Suppressor macrophage (primary cell): ENCODE data around the gene SH2D1B.

ENCODE experiments used
- DNase-seq, 4 experiments: peaks; one replicate each; pipeline ENCODE4 v3.0.0-alpha.2; 2020 to 2022

SH2D1B gene

DNA sequence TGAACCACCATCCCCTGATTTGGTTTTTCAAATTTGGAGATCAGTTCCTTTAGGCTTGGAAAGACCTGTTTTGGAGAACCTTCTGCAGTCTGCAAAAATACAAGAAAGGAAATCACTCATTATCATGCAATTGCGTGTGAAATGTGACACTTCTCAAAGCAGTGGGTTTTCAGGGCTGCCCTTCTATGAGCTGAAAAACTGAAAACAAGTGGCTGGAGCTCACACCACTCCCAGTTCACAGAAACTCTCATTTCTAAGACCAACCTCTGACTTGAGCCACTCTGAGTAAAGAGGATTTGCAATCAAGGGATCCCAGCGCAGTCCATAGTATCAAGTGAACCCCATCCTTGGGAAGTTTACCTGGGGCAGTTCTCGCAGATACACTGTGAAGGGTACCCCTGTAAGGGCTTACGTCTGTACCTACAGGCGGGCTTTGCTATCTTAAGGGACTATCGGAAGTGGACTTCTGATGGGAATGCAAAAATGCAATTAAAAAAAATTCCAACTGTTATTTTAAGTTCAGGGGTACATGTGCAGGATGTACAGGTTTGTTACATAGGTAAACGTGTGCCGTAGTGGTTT is 12.8 kb downstream of the SH2D1B start:
- no peak for DNase-seq

- no peak for DNase-seq
Observed at GRCh38 chr1:162397943-162398560, 13.9 kb downstream of the SH2D1B start.

- DNase-seq = no peak
Observed at GRCh38 chr1:162397039-162397448, 14.9 kb downstream of the SH2D1B start.

DNA sequence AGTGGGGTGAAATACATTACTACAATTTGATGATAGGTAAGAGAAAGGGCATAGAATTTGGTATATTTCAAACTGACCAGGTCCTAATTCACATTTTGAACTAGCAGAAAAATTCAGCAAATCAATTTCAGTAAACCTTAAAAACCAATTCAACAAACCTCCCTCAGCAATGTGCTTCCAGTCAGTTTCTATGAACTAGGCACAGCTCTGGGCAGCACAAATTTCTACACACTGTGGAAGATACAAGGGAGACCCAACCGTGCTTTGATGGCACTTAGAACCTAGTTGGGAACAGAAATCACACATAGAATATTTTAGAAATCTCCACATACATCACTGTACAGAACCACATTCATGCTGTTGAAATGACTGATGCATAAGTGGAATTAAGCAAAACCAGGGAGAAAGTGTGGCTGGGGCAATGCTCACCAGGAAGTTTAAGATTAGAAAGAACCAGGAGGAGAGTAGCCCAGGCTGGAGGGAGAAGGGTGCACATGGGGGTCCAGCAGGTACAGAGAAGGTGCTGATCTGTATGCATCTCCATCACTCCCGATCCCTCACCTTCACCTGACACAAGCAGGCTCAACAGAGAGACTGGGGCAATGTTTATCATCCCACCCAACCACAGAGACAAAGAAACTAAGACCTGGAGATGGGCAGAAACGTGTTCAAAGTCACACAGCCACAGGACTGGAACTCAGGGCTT is 15.6 kb downstream of the SH2D1B start:
- no peak for DNase-seq

DNA sequence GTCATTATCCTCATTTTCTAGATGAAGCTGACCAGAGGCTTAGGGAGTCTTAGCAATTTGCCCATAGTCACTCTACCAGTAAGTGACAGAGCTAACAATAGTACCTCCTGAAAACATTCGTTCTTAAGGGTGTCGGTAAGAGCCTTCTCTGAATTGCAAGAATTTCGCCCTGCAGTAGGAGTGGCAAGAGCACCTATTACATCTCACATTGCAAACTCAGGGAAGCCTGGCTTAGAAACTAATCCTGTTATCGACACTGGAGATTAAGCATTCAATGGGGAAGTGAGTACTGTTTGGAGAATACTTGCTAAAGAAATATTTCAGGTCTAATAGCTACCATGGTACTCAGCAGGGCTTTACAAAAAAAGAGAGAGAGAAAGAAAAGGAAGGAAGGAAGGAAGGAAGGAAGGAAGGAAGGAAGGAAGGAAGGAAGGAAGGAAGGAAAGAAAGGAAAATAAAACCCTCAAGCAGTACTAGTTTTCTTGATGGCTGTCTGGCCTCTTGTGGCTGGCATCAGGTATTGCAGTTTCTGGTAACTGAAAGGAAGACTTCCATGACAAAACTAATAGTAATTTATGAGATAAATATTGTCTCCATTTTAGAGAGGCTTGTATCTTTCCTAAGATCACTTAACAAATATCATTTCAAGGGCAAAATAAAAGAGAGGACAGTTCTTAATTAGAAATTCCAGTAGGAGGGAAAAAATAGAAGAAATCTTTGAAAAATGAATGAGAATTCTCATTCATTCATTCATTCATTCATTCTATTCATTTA is 20.0 kb downstream of the SH2D1B start:
- peak; percentile 9 to 69 (median 53) for DNase-seq

DNA sequence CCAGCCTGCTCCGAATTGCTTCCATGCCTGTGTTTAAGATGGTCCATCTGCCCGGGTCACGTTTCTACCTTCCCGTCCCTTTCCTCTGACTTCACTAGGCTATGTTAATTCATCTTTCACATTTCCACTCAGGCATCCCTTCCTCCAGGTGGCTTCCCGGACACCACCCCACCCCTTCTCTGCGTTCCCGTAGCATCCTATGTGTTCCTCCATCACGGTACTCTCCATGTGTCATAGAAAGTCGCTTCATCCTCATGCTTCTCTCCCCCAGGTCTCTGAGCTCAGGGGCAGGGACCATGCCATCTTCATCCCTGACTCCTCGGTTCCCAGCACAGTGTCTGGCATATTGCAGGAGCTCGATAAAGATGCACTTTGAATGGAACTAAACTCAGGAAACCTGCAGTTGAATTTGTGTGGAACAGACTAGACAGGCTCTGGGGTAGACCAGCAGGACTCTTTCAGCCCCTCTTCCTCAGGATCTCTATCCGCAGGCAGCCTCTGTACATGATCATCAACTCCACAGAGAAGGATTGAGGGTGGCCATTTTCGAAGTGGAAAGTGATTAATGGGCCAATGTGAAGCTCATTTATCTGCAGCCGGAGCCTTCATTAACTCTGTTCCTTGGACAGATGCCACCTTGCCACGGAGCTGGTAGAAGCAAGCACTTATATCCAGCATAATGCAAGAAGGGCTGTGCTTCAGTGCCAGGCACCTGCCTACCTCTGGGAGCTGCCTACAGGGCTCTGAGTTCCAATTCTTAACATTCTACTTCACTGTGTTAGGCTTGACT is 21.3 kb downstream of the SH2D1B start:
- DNase-seq = no peak

GRCh38 chr1:162389971-162390370 is 22.0 kb downstream of the SH2D1B start:
- no peak for DNase-seq

GRCh38 chr1:162389021-162389818 is 22.7 kb downstream of the SH2D1B start:
- no peak for DNase-seq

GRCh38 chr1:162388615-162389014 is 23.3 kb downstream of the SH2D1B start:
- no peak for DNase-seq

GRCh38 chr1:162388083-162388594 is 23.8 kb downstream of the SH2D1B start:
- DNase-seq = no peak

DNA sequence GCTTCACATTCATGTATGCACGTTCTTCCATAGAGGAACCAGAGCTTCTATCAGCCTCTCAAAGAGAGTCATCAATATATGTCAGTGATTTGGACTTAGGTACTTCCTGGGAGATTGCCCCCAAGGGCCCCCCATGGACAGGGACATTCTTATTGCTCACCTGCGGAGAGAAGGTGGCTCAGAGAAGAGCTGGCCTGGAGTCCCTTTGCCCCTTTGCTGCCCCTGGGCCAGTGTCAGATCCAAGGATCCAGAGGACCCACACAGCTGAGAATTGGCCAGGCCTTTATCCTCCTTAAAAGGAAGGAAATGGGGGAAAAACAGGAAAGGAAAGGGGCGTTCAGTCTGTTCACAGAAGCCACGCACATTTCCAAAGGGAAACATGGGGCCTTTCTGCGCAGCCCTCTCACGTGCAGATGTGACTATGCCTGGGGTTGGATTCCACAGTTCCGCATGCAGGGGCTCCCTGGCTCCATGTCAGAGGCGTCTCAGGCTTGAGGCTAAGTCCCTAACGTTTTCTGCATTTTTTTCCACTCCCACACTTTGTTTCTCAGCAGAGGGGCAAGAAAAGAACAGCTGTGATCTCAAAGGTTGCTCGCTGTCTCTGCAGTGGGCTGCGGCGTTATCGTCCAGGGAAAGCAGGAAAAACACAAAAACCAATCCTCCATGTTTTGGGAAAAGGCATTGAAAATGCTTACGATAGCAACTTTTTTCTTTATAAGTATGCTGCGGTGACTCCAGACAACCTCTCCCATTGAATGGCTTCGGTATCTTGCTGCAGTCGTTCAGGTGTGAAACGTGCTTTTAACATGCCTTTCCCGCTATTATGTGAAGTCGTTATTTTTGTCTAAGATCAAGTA is 24.5 kb downstream of the SH2D1B start:
- DNase-seq = no peak

DNA sequence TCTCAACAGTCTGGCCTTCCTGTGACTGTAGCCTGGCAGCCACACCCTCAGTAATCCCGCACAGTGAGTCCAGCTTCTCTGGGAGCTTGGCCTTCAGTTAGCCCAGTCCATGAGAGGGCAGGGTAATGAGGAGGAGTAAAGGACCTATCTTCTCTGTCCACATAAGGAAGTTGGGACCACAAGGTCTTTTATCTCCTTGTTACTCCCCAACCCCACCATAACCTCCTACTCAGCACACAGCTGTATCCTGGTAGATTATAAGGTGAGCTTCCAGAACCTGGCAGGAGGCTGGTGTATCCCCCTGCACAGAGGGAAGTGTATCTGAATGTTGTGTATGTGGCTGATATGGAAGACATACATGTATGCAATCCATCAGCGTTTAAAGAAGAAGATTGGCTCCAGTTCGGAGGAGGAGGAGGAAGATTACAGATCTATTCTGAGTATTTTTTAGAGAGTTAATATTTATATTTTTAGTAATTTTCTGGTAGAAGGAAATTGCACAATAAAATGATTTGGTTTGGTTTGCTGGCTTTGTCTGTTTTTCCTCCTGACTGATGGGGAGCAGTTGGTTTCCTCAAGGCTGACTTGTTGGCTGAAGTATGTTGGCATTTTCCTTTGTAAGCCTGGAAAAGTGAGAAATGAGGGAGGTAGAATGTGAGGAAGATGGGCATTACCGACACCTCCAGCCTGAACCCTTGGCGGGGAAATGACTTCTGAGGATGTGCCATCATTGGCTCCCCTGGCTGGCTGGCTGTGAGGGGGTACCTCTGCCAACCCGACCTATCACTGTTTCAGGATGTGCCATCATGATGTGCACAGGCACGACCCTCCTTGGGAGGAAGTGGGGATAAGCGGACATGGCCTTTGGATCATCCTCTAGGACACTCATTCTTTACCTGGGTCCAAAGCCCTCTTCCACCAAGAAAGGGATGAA is 25.4 kb downstream of the SH2D1B start:
- DNase-seq = no peak

DNA sequence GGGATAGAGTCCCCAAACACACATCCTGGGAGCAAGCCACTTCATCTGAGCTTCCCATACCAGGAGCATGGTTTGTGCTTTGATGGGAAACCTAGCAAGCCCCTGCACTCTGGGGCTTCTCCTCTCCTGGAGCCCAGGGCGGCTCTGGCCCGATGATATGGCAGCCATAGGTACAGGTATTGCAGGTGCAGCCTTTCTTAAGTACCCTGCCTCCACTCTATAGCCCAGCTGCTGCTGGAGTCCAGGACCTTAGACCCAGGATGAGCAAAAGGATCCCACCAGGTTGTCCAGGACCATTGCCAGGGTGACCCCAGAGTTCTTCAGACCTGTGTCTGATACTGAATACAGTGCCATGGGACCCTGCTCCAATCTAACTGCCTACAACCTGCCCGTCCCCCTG is 26.2 kb downstream of the SH2D1B start:
- no peak for DNase-seq

DNA sequence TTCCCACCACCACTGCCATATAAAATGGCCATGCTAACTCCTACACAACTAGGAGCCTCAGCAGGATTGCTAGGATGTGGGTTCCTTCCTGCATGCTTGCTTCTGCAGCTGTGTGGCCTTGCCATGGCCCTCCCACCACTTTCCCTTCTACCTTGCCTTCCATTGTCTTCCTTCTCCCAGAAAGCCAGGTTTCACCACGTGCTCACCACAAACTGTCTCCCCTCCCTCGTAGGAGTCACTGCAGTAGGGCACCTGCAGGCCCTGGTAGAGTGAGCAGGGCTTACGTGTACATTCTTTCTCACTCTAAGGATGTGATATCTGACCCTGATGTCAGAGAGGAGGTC is 26.7 kb downstream of the SH2D1B start:
- no peak for DNase-seq

DNA sequence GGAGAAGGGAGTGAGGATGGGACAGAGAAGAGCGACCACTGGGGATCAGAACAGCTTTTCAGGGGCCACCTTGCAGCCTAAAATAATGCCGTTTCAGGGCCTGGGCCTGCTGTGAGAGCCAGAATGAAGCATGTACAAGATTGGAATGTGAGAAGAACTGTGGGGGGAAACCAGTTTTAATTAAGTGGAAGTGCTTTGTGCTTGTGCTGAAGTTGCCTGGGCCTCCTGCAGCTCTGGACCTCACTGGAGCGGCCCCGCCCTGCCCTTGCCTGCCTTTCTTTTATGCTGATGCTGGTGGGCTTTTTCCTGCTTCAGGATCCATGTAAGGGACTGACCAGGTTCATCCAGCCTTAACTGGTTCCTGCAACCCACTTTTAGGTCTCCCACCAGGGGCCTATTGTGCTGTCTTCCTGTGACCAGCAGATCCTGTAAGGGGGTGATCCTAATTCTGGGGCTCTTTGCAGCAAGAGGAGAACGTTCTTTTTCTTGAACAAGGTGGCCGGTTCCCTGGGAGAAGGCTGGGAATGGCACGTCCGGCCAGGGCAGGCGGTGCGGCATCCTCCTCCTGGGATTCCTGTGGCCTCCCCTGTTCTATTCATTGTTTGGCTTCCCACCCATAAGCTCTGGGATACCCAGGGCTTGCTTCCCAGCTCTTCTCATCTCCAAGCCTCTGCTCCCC is 27.2 kb downstream of the SH2D1B start:
- DNase-seq = no peak

DNA sequence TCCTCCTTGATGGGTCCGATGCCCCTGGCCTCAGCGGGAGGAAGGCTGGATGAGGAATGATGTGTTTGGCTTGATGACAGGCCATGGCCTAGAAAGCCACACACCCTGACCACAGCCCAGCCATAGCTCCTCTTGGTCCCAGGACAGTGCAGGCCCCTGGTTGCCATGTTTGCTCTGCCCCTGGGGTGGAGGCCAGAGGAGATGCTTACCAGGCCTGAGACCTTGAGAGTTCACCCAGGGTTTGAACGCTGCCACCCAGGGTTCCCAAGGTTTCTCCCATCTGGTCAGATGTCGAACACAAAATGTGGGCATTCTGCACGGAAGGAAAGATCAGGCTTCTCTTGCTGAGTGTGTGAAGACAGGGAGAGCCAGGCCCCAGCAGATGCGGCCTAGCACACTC is 27.8 kb downstream of the SH2D1B start:
- no peak for DNase-seq

GRCh38 chr1:162383516-162383915 is 28.4 kb downstream of the SH2D1B start:
- no peak for DNase-seq

DNA sequence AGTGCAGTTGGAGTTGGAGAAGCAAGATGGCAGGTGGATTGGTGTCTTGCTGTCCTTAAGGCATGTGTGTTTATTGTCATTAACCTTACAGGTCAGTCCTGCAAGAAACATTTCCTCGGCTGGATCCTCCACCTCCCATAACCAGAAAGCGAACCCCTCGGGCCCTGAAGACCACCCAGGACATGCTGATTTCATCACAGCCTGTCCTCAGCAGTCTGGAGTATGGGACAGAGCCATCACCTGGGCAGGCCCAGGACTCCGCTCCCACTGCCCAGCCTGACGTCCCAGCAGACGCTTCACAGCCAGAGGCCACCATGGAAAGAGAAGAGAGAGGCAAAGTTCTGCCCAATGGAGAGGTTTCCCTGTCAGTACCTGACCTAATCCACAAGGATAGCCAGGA is 28.8 kb downstream of the SH2D1B start:
- no peak for DNase-seq
